Measurements from ENCODE around the gene BTN1A1. TPM values are rescaled to one million over a fixed set of nuclear protein-coding genes. Genes with fewer than 3 reads are reported as not detected.

The BTN1A1 gene
- under 1 TPM in 1 of 4 donors, not detected in 3; 0.32 TPM for total RNA-seq

GRCh38 chr6:26500102-26500501 lies at the start of gene BTN1A1:
TSS of gene BTN1A1 (plus strand) at chr6:26500303. CDS start at chr6:26501287, 984 bp downstream.
- no peak for TF ChIP-seq CTCF (IDR thresholded peaks at IDR 0.05)
- TF ChIP-seq POLR2A (IDR thresholded peaks at IDR 0.05): no peak
- in situ Hi-C loops (cut with MboI; ENCODE audit: low pct_ligation_motif_present in 1 of 4, low pct_unique_long_range_greater_than_20kb in 1 of 4, low sequenced_read_pairs in 3 of 4): no loop called here
- Histone ChIP-seq H3K4me3 (no peak within 1 kb of the TSS), H3K4me1 (peaks cover 5 to 13% (median 11%) of the 10 kb centered on the region in 4 donors), H3K36me3 (no peaks in the 10 kb centered on the region), H3K27ac (no peak within 1 kb of the TSS), H3K27me3 (peaks cover 38% of the 10 kb centered on the region), H3K9me3 (no peaks in the 10 kb centered on the region)
- WGBS, 2 donors (ENCODE audit: low coverage in 1 of 2): 57 to 86% methylated on average over 2 of the region's 2 CpGs
- intact Hi-C loops (cut with DNase I; ENCODE audit: low total_unique reads): no loop called here
- DNase-seq: no peak

DNA sequence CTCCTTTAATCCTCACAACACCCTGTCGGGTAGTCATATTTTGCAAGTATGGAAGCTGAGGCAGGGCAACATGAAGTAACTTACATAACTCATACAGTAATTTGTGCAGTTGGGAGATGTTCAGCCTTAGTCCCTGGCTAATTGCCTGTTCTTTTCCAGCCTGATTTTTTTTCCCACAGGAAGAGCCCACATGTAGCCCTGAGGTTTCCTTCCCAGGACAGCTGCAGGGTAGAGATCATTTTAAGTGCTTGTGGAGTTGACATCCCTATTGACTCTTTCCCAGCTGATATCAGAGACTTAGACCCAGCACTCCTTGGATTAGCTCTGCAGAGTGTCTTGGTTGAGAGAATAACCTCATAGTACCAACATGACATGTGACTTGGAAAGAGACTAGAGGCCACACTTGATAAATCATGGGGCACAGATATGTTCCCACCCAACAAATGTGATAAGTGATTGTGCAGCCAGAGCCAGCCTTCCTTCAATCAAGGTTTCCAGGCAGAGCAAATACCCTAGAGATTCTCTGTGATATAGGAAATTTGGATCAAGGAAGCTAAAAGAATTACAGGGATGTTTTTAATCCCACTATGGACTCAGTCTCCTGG lies 47.4 kb upstream of the BTN1A1 start:
- WGBS, 2 donors (ENCODE audit: low coverage in 1 of 2): 83% methylated on average over 1 of the region's 1 CpG; no CpG with 5 or more reads in 1 of the 2 donors
- Histone ChIP-seq H3K27me3 (no peaks in the 10 kb centered on the region), H3K36me3 (peaks cover 0 to 7% (median 0%) of the 10 kb centered on the region in 4 donors), H3K27ac (no peak overlapping the region), H3K9me3 (no peaks in the 10 kb centered on the region), H3K4me3 (no peak overlapping the region), H3K4me1 (peaks cover 4 to 8% (median 5%) of the 10 kb centered on the region in 4 donors)
- in situ Hi-C loops (cut with MboI; ENCODE audit: low pct_ligation_motif_present in 1 of 4, low pct_unique_long_range_greater_than_20kb in 1 of 4, low sequenced_read_pairs in 3 of 4) (loop anchor here in 1 of 4 donors (25.0 kb wide), 1 partner anchor 90 kb away; the partner anchor contains the start of gene BTN3A2), intact Hi-C loops (cut with DNase I; ENCODE audit: low total_unique reads) (no loop called here)
- TF ChIP-seq EP300 (IDR thresholded peaks at IDR 0.05; ENCODE audit: low read depth) (no peak), CTCF (IDR thresholded peaks at IDR 0.05) (no peak), POLR2A (IDR thresholded peaks at IDR 0.05) (no peak), POLR2AphosphoS5 (IDR thresholded peaks at IDR 0.05) (no peak)
- DNase-seq: no peak

- H3K27ac ChIP-seq: no peak overlapping the region
- in situ Hi-C loops (cut with MboI; ENCODE audit: low pct_ligation_motif_present in 1 of 4, low pct_unique_long_range_greater_than_20kb in 1 of 4, low sequenced_read_pairs in 3 of 4): loop anchor here in 1 of 4 donors (25.0 kb wide), 1 partner anchor 92 kb away; the partner anchor contains the start of gene BTN3A2
- WGBS, 2 donors (ENCODE audit: low coverage in 1 of 2): 89 to 98% methylated on average over 1 of the region's 1 CpG
Observed at GRCh38 chr6:26454631-26455030, 45.5 kb upstream of the BTN1A1 start.

More at GRCh38 chr6:26454631-26455030, 45.5 kb upstream of the BTN1A1 start:
- TF ChIP-seq POLR2AphosphoS5 (IDR thresholded peaks at IDR 0.05): no peak
- TF ChIP-seq POLR2A (IDR thresholded peaks at IDR 0.05): no peak
- no peak for TF ChIP-seq CTCF (IDR thresholded peaks at IDR 0.05)
- no peak for TF ChIP-seq EP300 (IDR thresholded peaks at IDR 0.05; ENCODE audit: low read depth)
- no peaks in the 10 kb centered on the region for H3K27me3 ChIP-seq
- no peaks in the 10 kb centered on the region for H3K36me3 ChIP-seq
- peaks cover 12 to 18% (median 16%) of the 10 kb centered on the region in 4 donors for H3K4me1 ChIP-seq
- no peak for DNase-seq
- intact Hi-C loops (cut with DNase I; ENCODE audit: low total_unique reads): no loop called here
- H3K9me3 ChIP-seq: no peaks in the 10 kb centered on the region
- no peak overlapping the region for H3K4me3 ChIP-seq

Data from transverse colon (tissue), 4 donors.